Fibroblast of lung (primary cell): Measurements from ENCODE around the gene CRBN.

ENCODE experiments used
- CTCF ChIP-seq, 2 donors: IDR thresholded peaks in 1 of 2; conservative IDR thresholded peaks in 1 of 2; 1 replicate in 1 of 2; 2 replicates in 1 of 2; pipeline ENCODE4 v1.5.1; 2011 to 2012; ENCODE audit warnings: low read length in 2 of 2, control low read depth in 1 of 2, inconsistent platforms in 1 of 2, low read depth in 1 of 2, mild to moderate bottlenecking in 1 of 2
- EZH2 ChIP-seq: IDR thresholded peaks from 2 replicates; pipeline ENCODE4 v1.5.1; 2012; ENCODE audit warnings: low read length, control low read depth, mild to moderate bottlenecking; ENCODE audit errors: missing control alignments

- TF ChIP-seq CTCF (conservative IDR thresholded peaks at IDR 0.05 in 1 of 2, IDR thresholded peaks at IDR 0.05 in 1 of 2; ENCODE audit: low read depth in 1 of 2, low read length in 2 of 2), result peak; percentile 68 to 97
- TF ChIP-seq EZH2, result no peak
Measured at GRCh38 chr3:3179407-3180094, at the start of gene CRBN.
